Neural progenitor cell (in vitro differentiated cells): Measurements from ENCODE around the gene STAT4.

Experiments
- CTCF ChIP-seq: fragments of 200-600 bp; sonication (generic); IDR thresholded peaks from 2 replicates; pipeline ENCODE4 v1.5.1; 2017; ENCODE audit warnings: antibody characterized with exemption, mild to moderate bottlenecking
- EZH2 ChIP-seq: fragments of 200-600 bp; sonication (generic); IDR thresholded peaks from 2 replicates; pipeline ENCODE4 v1.6.1; 2017; ENCODE audit warnings: antibody characterized with exemption, mild to moderate bottlenecking, moderate library complexity

- TF ChIP-seq CTCF: no peak
- TF ChIP-seq EZH2: no peak
Measured at GRCh38 chr2:191018048-191018447, 132.7 kb downstream of the STAT4 start.
